K562 (cell line): ENCODE results near the gene HVCN1. TPM values are rescaled to one million over a fixed set of nuclear protein-coding genes. Genes with fewer than 3 reads are reported as not detected.

ENCODE experiments used
- ATAC-seq: fragments of 200-7000 bp; cut with Tn5 transposase; 3 replicates; pipeline ENCODE4 v1.9.1; 2020; ENCODE audit warnings: moderate library complexity
- BruUV-seq: library from RNA; stranded (reverse); fragments of 400-500 nt; replicated peaks from 2 replicates; lab custom pipeline; 2021; lab: Mats Ljungman, UMichigan
- CTCF ChIA-PET: fragments of 300-600 bp; formaldehyde crosslinking; extraction: SDS; loops from one replicate; lab custom pipeline; 2021; ENCODE audit warnings: low intra/inter-chr PET ratio; lab: Yijun Ruan, JAX
- POLR2A ChIA-PET: fragments of 300-600, 350-650 bp; sonication (Branson Sonifier 250); formaldehyde crosslinking; extraction: SDS; loops from one replicate; lab custom pipeline; 2021; ENCODE audit warnings: antibody characterized with exemption, inconsistent platforms; lab: Yijun Ruan, JAX
- DNase-seq, 4 experiments: peaks; one replicate each; pipeline versions ENCODE4 v3.0.0 to v3.0.0-alpha.2; 2011 to 2018; ENCODE audit warnings: low spot score in 3 of 4, mixed read lengths in 3 of 4; ENCODE audit errors: extremely low read depth in 1 of 4
- FAIRE-seq: peaks from 2 replicates; lab custom pipeline; 2011; peaks lifted over from hg19 to GRCh38; lab: Jason Lieb, UNC
- H2AFZ ChIP-seq: 2 replicates; pipeline ENCODE4 v1.6.0; 2011; ENCODE audit warnings: low read depth, low read length, control low read depth, inconsistent platforms
- H3K27ac ChIP-seq: fragments of 200-600 bp; 3 replicates; pipeline ENCODE4 v1.8.0; 2011; ENCODE audit warnings: low read depth, mild to moderate bottlenecking, control low read depth, inconsistent platforms, low read length, moderate library complexity, mixed read lengths; ENCODE audit errors: extremely low read depth
- H3K27me3 ChIP-seq, 2 experiments: fragments of 300-600 bp in 1 of 2; 2 replicates in 1 of 2; 3 replicates in 1 of 2; pipeline versions ENCODE4 v1.6.0 to v1.8.0; 2011; ENCODE audit warnings: inconsistent platforms in 2 of 2, low read length in 2 of 2, mild to moderate bottlenecking in 1 of 2, mixed read lengths in 1 of 2, moderate library complexity in 1 of 2; ENCODE audit not compliant: control insufficient read depth in 2 of 2, insufficient read depth in 2 of 2
- H3K36me3 ChIP-seq: fragments of 300-600 bp; 3 replicates; pipeline ENCODE4 v1.8.0; 2011; ENCODE audit warnings: mild to moderate bottlenecking, low read length, inconsistent platforms; ENCODE audit not compliant: control insufficient read depth, insufficient read depth
- H3K4me1 ChIP-seq, 2 experiments: fragments of 200-600 bp in 1 of 2; replicated peaks in 1 of 2; 2 replicates in 1 of 2; 3 replicates in 1 of 2; pipeline versions ENCODE4 v1.5.1 to v1.8.0; 2011; ENCODE audit warnings: inconsistent platforms in 2 of 2, low read length in 2 of 2, mild to moderate bottlenecking in 1 of 2, mixed read lengths in 1 of 2, moderate library complexity in 1 of 2; ENCODE audit not compliant: control insufficient read depth in 2 of 2, insufficient read depth in 2 of 2
- H3K4me2 ChIP-seq: 2 replicates; pipeline ENCODE4 v1.6.1; 2011; ENCODE audit warnings: low read length, control low read depth, inconsistent platforms, mixed read lengths; ENCODE audit not compliant: insufficient read depth
- H3K4me3 ChIP-seq: fragments of 200-600 bp; sonication (generic), shearing (Covaris generic); 2 replicates; pipeline ENCODE4 v1.5.1; 2016; ENCODE audit warnings: control low read depth, inconsistent platforms
- H3K79me2 ChIP-seq: fragments of 200-600 bp; 3 replicates; pipeline ENCODE4 v1.8.0; 2011; ENCODE audit warnings: low read length, inconsistent platforms; ENCODE audit not compliant: control insufficient read depth, insufficient read depth
- H3K9ac ChIP-seq, 2 experiments: 2 replicates each; pipeline versions ENCODE4 v1.6.0 to v1.6.1; 2011; ENCODE audit warnings: low read depth in 2 of 2, low read length in 2 of 2, control low read depth in 1 of 2, inconsistent platforms in 1 of 2, mild to moderate bottlenecking in 1 of 2, mixed read lengths in 1 of 2; ENCODE audit not compliant: insufficient read depth in 1 of 2
- H3K9me1 ChIP-seq: one replicate; pipeline ENCODE4 v1.6.0; 2011; ENCODE audit warnings: inconsistent platforms, mild to moderate bottlenecking, low read length, moderate library complexity; ENCODE audit not compliant: control insufficient read depth, insufficient read depth
- H3K9me3 ChIP-seq: replicated peaks from 2 replicates; pipeline ENCODE4 v1.5.1; 2011; ENCODE audit warnings: low read depth, low read length, inconsistent platforms; ENCODE audit not compliant: control insufficient read depth, insufficient read depth
- H4K20me1 ChIP-seq: replicated peaks from 2 replicates; pipeline ENCODE4 v1.6.1; 2011; ENCODE audit warnings: low read length, inconsistent platforms, mixed read lengths; ENCODE audit not compliant: control insufficient read depth, insufficient read depth
- ASH1L ChIP-seq: fragments of 450-650 bp; IDR thresholded peaks from 2 replicates; pipeline ENCODE4 v1.6.1; 2018; ENCODE audit warnings: borderline replicate concordance, mild to moderate bottlenecking, low read depth; ENCODE audit not compliant: partially characterized antibody
- ATF2 ChIP-seq: sonication (generic); formaldehyde crosslinking; IDR thresholded peaks from 2 replicates; pipeline ENCODE4 v1.8.1; 2022; ENCODE audit warnings: missing genetic modification reagents
- FUS ChIP-seq: fragments of 200-400 bp; formaldehyde crosslinking; optimal IDR thresholded peaks from 2 replicates; pipeline ENCODE3; 2017; ENCODE audit warnings: low read depth, low read length
- HNRNPH1 ChIP-seq: fragments of 200-400 bp; formaldehyde crosslinking; optimal IDR thresholded peaks from 2 replicates; pipeline ENCODE3; 2017; ENCODE audit warnings: low read depth, mild to moderate bottlenecking, low read length, moderate library complexity
- IFI16 ChIP-seq: fragments of 250-450 bp; sonication (Bioruptor Pico); IDR thresholded peaks from 2 replicates; pipeline ENCODE4 v2.1.2; 2022; ENCODE audit warnings: mild to moderate bottlenecking, inconsistent platforms
- KAT8 ChIP-seq: fragments of 450-650 bp; IDR thresholded peaks from 2 replicates; pipeline ENCODE4 v1.6.1; 2016; ENCODE audit warnings: low read depth, mild to moderate bottlenecking
- ZBTB9 ChIP-seq: fragments of 450-650 bp; formaldehyde crosslinking; IDR thresholded peaks from 2 replicates; pipeline ENCODE4 v1.4.0; 2020; ENCODE audit warnings: mild to moderate bottlenecking, moderate library complexity
- ZNF146 ChIP-seq: IDR thresholded peaks from one replicate; pipeline ENCODE4 v1.6.1; 2018; ENCODE audit warnings: missing compliant biosample characterization; ENCODE audit not compliant: unreplicated experiment
- ZNF707 ChIP-seq: fragments of 250-450 bp; sonication (Bioruptor Pico); conservative IDR thresholded peaks from 2 replicates; pipeline ENCODE4 v1.8.0; 2022; ENCODE audit warnings: inconsistent platforms, mild to moderate bottlenecking, moderate library complexity
- WGBS: fragments of 100-300 bp; shearing (Covaris generic); methylation state at CpG from one replicate; pipeline ENCODE4 v1.1.6; 2016; ENCODE audit warnings: low coverage, mixed read lengths; ENCODE audit not compliant: insufficient coverage; ENCODE audit errors: missing lambda C conversion rate; 5-methylcytosine and 5-hydroxymethylcytosine counted together
- in situ Hi-C: fragments of 300-500 bp; cut with MboI; formaldehyde crosslinking; loops from 4 replicates; pipeline ENCODE4 v1.15.0; 2018; ENCODE audit warnings: inconsistent platforms, mixed read lengths
- intact Hi-C: fragments of 100-400 bp; cut with micrococcal nuclease; formaldehyde crosslinking; loops from 2 replicates; pipeline ENCODE4 v1.14.2; 2022
- polyA plus RNA-seq, 8 experiments: library from polyadenylated mRNA; depleted of rRNA in 4 of 8; stranded (reverse) in 5 of 8; unstranded in 3 of 8; fragments of >200 nt; fragmentation: Nextera tagmentation in 2 of 8; fragmentation: Illumina TruSeq in 1 of 8; extraction: Ambion mirVana in 2 of 8; extraction: Trizol in 1 of 8; gene quantifications; 2 replicates each; pipeline versions ENCODE4 v1.2.1 to v1.2.3, GENCODE V29; 2011 to 2014; ENCODE audit warnings: inconsistent platforms in 1 of 8, missing spikeins in 1 of 8
- total RNA-seq, 7 experiments: library from RNA; depleted of rRNA in 6 of 7; stranded (reverse); fragments of >200 nt in 6 of 7; fragmentation: Illumina TruSeq in 2 of 7; extraction: Trizol in 2 of 7; gene quantifications; 2 replicates each; pipeline versions ENCODE4 v1.2.1 to v1.2.3, GENCODE V29; 2011 to 2021; ENCODE audit warnings: low replicate concordance in 1 of 7
- TF ChIP-seq, protein P1 (sequence below), 2 experiments: fragments of 450-650 bp in 1 of 2; sonication (generic) in 1 of 2; formaldehyde crosslinking; conservative IDR thresholded peaks; 2 replicates each; pipeline versions ENCODE4 v1.4.0 to v1.8.1; 2020 to 2022; ENCODE audit warnings: mild to moderate bottlenecking in 1 of 2, missing genetic modification reagents in 1 of 2
- TF ChIP-seq, protein P2 (sequence below): fragments of 450-650 bp; formaldehyde crosslinking; IDR thresholded peaks from 2 replicates; pipeline ENCODE4 v1.4.0; 2020; ENCODE audit warnings: mild to moderate bottlenecking
- TF ChIP-seq, protein P3 (sequence below): fragments of 250-450 bp; sonication (Bioruptor Pico); IDR thresholded peaks from 2 replicates; pipeline ENCODE4 v1.4.0; 2020; ENCODE audit warnings: mild to moderate bottlenecking

HVCN1 gene
- total and polyA plus RNA-seq, 9 of the 15 experiments (the other 6 are each of a cell fraction or from before 2014, with no cell fraction given): 0.21 to 1.4 (median 0.74) TPM

DNA sequence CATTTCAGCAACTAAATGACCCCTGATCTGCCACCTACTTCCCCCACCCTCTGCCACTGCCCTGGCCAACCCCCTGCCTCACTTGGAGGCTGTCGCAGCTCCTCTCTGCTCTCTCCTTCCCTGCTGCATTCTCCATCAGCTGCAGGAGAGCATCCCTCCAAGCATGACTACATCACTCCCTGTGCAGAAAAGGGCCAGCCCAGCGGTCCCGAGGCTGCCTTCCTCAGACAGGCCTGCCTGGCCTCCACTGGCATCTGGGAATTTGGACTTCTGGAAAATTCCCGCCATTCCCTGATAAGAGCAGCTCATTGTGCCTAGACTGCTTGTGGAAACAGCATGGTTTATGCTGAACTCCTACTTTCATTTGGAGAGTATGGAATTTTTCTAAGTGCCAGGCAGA is 12.7 kb downstream of the HVCN1 start:
- FAIRE-seq: no peak
- Histone ChIP-seq H3K9me3 (no peaks in the 10 kb centered on the region), H3K79me2 (no peaks in the 10 kb centered on the region), H3K9ac (no peak overlapping the region), H3K27ac (no peak overlapping the region), H3K4me1 (no peaks in the 10 kb centered on the region), H2AFZ (no peak overlapping the region), H3K9me1 (no peaks in the 10 kb centered on the region), H3K4me2 (no peak overlapping the region), H3K4me3 (no peak overlapping the region), H3K36me3 (no peaks in the 10 kb centered on the region), H3K27me3 (peaks cover 0 to 14% of the 10 kb centered on the region in 2 experiments; a peak in 3 of 5 replicates), H4K20me1 (no peaks in the 10 kb centered on the region; the same call in 1 of the 2 replicates)
- intact Hi-C loops (no loop called here), in situ Hi-C loops (no loop called here)
- DNase-seq: no peak
- ATAC-seq: no peak
- no TSS peak for BruUV-seq
- 11% methylated on average over 3 of the region's 4 CpGs for WGBS
- CTCF ChIA-PET: no interaction called here
- POLR2A ChIA-PET: interaction anchor here (0.6 kb wide), 1 partner anchor 51 kb away, joined by 3 read pairs; no protein-coding TSS in a partner anchor
- TF ChIP-seq, protein P1, sequence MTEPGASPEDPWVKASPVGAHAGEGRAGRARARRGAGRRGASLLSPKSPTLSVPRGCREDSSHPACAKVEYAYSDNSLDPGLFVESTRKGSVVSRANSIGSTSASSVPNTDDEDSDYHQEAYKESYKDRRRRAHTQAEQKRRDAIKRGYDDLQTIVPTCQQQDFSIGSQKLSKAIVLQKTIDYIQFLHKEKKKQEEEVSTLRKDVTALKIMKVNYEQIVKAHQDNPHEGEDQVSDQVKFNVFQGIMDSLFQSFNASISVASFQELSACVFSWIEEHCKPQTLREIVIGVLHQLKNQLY (CRISPR knock-in tag; conservative IDR thresholded peaks at IDR 0.05): no peak
- TF ChIP-seq ZNF146 (CRISPR knock-in tag) (no peak), HNRNPH1 (no peak), FUS (no peak), IFI16 (no peak), ATF2 (CRISPR knock-in tag) (no peak), ZNF707 (CRISPR knock-in tag) (no peak), KAT8 (no peak), ASH1L (no peak), ZBTB9 (CRISPR knock-in tag) (no peak)
- TF ChIP-seq, protein P2, sequence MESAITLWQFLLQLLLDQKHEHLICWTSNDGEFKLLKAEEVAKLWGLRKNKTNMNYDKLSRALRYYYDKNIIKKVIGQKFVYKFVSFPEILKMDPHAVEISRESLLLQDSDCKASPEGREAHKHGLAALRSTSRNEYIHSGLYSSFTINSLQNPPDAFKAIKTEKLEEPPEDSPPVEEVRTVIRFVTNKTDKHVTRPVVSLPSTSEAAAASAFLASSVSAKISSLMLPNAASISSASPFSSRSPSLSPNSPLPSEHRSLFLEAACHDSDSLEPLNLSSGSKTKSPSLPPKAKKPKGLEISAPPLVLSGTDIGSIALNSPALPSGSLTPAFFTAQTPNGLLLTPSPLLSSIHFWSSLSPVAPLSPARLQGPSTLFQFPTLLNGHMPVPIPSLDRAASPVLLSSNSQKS: no peak
- TF ChIP-seq, protein P3, sequence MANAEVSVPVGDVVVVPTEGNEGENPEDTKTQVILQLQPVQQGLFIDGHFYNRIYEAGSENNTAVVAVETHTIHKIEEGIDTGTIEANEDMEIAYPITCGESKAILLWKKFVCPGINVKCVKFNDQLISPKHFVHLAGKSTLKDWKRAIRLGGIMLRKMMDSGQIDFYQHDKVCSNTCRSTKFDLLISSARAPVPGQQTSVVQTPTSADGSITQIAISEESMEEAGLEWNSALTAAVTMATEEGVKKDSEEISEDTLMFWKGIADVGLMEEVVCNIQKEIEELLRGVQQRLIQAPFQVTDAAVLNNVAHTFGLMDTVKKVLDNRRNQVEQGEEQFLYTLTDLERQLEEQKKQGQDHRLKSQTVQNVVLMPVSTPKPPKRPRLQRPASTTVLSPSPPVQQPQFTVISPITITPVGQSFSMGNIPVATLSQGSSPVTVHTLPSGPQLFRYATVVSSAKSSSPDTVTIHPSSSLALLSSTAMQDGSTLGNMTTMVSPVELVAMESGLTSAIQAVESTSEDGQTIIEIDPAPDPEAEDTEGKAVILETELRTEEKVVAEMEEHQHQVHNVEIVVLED (CRISPR knock-in tag): no peak
